GM12801 (cell line): ENCODE results near the gene ZC3H18.

Experiments used
- TF ChIP-seq, protein P1 (sequence below): IDR thresholded peaks from one replicate; pipeline ENCODE4 v1.5.1; 2011; ENCODE audit warnings: control low read depth; ENCODE audit not compliant: insufficient read length; ENCODE audit errors: extremely low read depth

The ZC3H18 gene

GRCh38 chr16:88539261-88539651 lies 30.9 kb upstream of the ZC3H18 start:
- TF ChIP-seq, protein P1, sequence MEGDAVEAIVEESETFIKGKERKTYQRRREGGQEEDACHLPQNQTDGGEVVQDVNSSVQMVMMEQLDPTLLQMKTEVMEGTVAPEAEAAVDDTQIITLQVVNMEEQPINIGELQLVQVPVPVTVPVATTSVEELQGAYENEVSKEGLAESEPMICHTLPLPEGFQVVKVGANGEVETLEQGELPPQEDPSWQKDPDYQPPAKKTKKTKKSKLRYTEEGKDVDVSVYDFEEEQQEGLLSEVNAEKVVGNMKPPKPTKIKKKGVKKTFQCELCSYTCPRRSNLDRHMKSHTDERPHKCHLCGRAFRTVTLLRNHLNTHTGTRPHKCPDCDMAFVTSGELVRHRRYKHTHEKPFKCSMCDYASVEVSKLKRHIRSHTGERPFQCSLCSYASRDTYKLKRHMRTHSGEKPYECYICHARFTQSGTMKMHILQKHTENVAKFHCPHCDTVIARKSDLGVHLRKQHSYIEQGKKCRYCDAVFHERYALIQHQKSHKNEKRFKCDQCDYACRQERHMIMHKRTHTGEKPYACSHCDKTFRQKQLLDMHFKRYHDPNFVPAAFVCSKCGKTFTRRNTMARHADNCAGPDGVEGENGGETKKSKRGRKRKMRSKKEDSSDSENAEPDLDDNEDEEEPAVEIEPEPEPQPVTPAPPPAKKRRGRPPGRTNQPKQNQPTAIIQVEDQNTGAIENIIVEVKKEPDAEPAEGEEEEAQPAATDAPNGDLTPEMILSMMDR: no peak

GRCh38 chr16:88539652-88540345 lies 30.4 kb upstream of the ZC3H18 start:
- TF ChIP-seq, protein P1: no peak

- TF ChIP-seq, protein P1: no peak
Observed at GRCh38 chr16:88540346-88540977, 29.7 kb upstream of the ZC3H18 start.

DNA sequence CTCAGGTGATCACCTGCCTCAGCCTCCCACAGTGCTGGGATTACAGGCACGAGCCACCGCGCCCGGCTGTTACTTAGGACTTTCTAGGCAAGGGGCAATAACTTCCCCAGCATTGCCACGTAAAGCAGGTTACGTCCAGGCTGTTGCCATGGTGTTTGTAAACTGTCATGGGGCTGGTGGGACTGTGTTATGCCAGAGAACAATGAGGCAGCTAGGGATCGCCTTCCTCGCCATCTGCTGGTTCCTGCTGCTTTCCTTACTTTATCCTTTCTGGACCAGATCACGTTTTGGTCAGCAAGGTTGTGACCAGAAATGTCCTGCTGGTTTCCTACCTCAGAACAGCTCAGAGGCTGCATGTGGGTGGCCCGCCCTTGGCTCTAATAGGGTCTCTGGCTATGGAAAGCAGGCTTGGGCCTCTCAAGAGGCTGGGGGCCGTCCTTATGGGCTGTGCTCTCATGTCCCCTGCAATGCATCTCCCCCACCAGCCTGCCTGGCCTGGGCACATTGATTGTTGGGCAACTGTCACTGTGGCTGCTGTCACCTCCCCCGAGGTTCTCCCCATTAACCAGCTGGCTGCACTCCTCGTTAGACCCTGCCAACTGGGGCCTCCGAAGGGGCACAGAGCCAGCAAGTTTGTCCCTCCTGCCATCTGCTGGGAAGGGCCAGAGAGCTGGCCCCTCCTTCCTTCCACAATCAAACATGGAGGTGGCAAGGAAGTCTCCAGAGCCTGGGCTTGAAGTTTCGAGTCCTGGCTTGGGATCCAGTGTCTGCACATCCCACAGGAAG lies 28.2 kb upstream of the ZC3H18 start:
- TF ChIP-seq, protein P1: no peak

DNA sequence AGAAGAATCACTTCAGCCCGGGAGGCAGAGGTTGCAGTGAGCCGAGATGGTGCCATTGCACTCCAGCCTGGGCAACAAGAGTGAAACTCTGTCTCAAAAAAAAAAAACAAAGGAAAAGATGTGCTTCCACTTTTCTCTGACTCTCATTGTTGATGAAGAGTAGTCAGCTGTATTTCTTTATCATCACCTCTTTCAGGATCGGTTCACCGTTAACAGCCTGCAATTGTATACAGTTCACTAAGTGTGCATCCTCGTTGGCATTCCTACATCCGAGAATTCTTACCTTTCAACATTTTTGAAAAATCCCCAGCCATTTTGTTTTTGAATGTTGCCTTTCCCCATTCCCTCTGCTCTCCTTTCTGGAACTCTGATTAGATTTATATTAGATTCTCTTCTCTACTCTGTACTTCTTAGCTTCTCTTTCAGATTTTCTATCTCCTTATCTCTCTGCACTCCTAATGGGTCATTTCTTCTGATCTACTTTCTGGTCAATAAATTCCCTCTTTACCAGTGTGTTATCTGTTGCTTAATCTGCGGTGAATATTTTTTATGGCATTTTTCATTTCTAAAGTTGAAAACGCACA lies 26.9 kb upstream of the ZC3H18 start:
- TF ChIP-seq, protein P1: no peak

GRCh38 chr16:88545781-88546180 lies 24.4 kb upstream of the ZC3H18 start:
- TF ChIP-seq, protein P1: no peak
